HG03520 (cell line): ENCODE measurements around the gene KLF7.

Experiments used
- ATAC-seq: cut with Tn5 transposase; IDR thresholded peaks from one replicate; pipeline ENCODE4 v1.9.1; 2021; ENCODE audit warnings: mild to moderate bottlenecking, moderate library complexity; ENCODE audit not compliant: unreplicated experiment

Gene KLF7

GRCh38 chr2:207035875-207036274 lies 129.9 kb downstream of the KLF7 start:
- ATAC-seq = no peak

DNA sequence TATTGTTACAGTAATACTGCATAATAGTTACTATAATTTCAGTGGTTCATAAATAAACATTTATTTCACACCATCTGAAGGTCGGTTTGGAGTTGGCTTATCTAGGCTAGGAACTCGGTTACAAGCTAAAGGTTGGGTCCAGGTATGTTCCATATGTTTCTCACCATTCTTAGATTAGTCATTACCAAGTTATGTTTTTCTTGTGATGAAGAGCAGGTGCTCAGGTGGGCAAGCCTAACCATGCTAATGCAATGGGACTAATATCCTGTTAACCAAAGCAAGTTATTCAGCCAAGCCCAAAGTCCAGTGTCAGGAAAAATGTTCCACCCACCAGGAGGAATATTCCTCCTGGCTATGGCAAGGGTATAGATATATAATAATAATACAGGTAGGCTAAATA lies 133.3 kb downstream of the KLF7 start:
- no peak for ATAC-seq
